MM.1S (cell line): ENCODE measurements around the gene FAM13B.

Experiments used
- DNase-seq: peaks from one replicate; pipeline ENCODE4 v3.0.0-alpha.2; 2015
- H2AFZ ChIP-seq: fragments of 300-600 bp; sonication (generic); 2 replicates; pipeline ENCODE4 v1.6.0; 2016; ENCODE audit warnings: antibody characterized with exemption, low read length
- H3F3A ChIP-seq: fragments of 300-600 bp; sonication (generic); 2 replicates; pipeline ENCODE4 v1.6.1; 2016; ENCODE audit warnings: mild to moderate bottlenecking, antibody characterized with exemption, low read length, moderate library complexity, mixed read lengths; ENCODE audit not compliant: insufficient read depth
- H3K27ac ChIP-seq: fragments of 300-600 bp; sonication (generic); 2 replicates; pipeline ENCODE4 v1.5.1; 2016; ENCODE audit warnings: mild to moderate bottlenecking, low read length
- H3K27me3 ChIP-seq: fragments of 300-600 bp; sonication (generic); replicated peaks from 2 replicates; pipeline ENCODE4 v1.6.0; 2016; ENCODE audit warnings: low read length; ENCODE audit not compliant: insufficient read depth
- H3K36me3 ChIP-seq: fragments of 300-600 bp; sonication (generic); replicated peaks from 2 replicates; pipeline ENCODE4 v1.6.1; 2016; ENCODE audit warnings: mild to moderate bottlenecking, low read length, mixed read lengths; ENCODE audit not compliant: insufficient read depth
- H3K4me1 ChIP-seq: fragments of 300-600 bp; sonication (generic); 2 replicates; pipeline ENCODE4 v1.6.1; 2016; ENCODE audit warnings: low read length, mixed read lengths
- H3K4me2 ChIP-seq: fragments of 300-600 bp; sonication (generic); 2 replicates; pipeline ENCODE4 v1.6.0; 2016; ENCODE audit warnings: low read depth, low read length
- H3K4me3 ChIP-seq: fragments of 300-600 bp; sonication (generic); 2 replicates; pipeline ENCODE4 v1.5.1; 2016; ENCODE audit warnings: low read length, mixed read lengths
- H3K79me2 ChIP-seq: fragments of 300-600 bp; sonication (generic); 2 replicates; pipeline ENCODE4 v1.6.1; 2016; ENCODE audit warnings: mixed run types, low read length, mixed read lengths
- H3K9ac ChIP-seq: fragments of 300-600 bp; sonication (generic); 2 replicates; pipeline ENCODE4 v1.6.1; 2016; ENCODE audit warnings: low read length, mixed read lengths
- H3K9me2 ChIP-seq: fragments of 300-600 bp; sonication (generic); replicated peaks from 2 replicates; pipeline ENCODE4 v1.6.1; 2016; ENCODE audit warnings: mild to moderate bottlenecking, low read length, mixed read lengths; ENCODE audit not compliant: insufficient read depth
- H3K9me3 ChIP-seq: fragments of 300-600 bp; sonication (generic); replicated peaks from 2 replicates; pipeline ENCODE4 v1.6.1; 2016; ENCODE audit warnings: mild to moderate bottlenecking, low read length, mixed read lengths; ENCODE audit not compliant: insufficient read depth
- H4K20me1 ChIP-seq: fragments of 300-600 bp; sonication (generic); 2 replicates; pipeline ENCODE4 v1.6.1; 2016; ENCODE audit warnings: mild to moderate bottlenecking, low read length, moderate library complexity, mixed read lengths; ENCODE audit not compliant: insufficient read depth
- CTCF ChIP-seq: fragments of 300-600 bp; sonication (generic); IDR thresholded peaks from 2 replicates; pipeline ENCODE4 v1.5.1; 2016; ENCODE audit warnings: antibody characterized with exemption, low read length, mixed read lengths
- EZH2 ChIP-seq: fragments of 300-600 bp; sonication (generic); optimal IDR thresholded peaks from 2 replicates; pipeline ENCODE3; 2017; ENCODE audit warnings: low read depth, mild to moderate bottlenecking, antibody characterized with exemption, low read length, mixed read lengths
- EZH2phosphoT487 ChIP-seq: fragments of 300-600 bp; sonication (generic); IDR thresholded peaks from 2 replicates; pipeline ENCODE4 v1.6.1; 2018; ENCODE audit warnings: antibody characterized with exemption, low read length

FAM13B gene

GRCh38 chr5:137901011-137901817 lies 131.7 kb downstream of the FAM13B start:
- no peak for DNase-seq
- TF ChIP-seq EZH2phosphoT487 = no peak
- no peak for TF ChIP-seq CTCF
- no peak for TF ChIP-seq EZH2
- H3K79me2 ChIP-seq = no peaks in the 10 kb centered on the region

GRCh38 chr5:137899493-137899892 lies 133.4 kb downstream of the FAM13B start:
- Histone ChIP-seq H3K4me2 (no peak overlapping the region), H3K27me3 (no peaks in the 10 kb centered on the region), H3K36me3 (no peaks in the 10 kb centered on the region), H4K20me1 (no peaks in the 10 kb centered on the region), H3K9me3 (no peaks in the 10 kb centered on the region), H3K4me1 (no peaks in the 10 kb centered on the region), H3K79me2 (no peaks in the 10 kb centered on the region), H3K27ac (no peak overlapping the region), H2AFZ (no peak overlapping the region), H3K9me2 (no peaks in the 10 kb centered on the region), H3K4me3 (no peak overlapping the region), H3K9ac (no peak overlapping the region), H3F3A (no peaks in the 10 kb centered on the region)
- no peak for TF ChIP-seq CTCF
- TF ChIP-seq EZH2 = no peak
- no peak for TF ChIP-seq EZH2phosphoT487
- DNase-seq = no peak

More at GRCh38 chr5:137901011-137901817, 131.7 kb downstream of the FAM13B start:
- no peak overlapping the region for H3K4me2 ChIP-seq
- no peaks in the 10 kb centered on the region for H4K20me1 ChIP-seq
- no peaks in the 10 kb centered on the region for H3K4me1 ChIP-seq
- H3K9ac ChIP-seq = no peak overlapping the region
- no peaks in the 10 kb centered on the region for H3K36me3 ChIP-seq
- H3K4me3 ChIP-seq = no peak overlapping the region
- H2AFZ ChIP-seq = no peak overlapping the region
- H3K27me3 ChIP-seq = no peaks in the 10 kb centered on the region
- no peaks in the 10 kb centered on the region for H3K9me2 ChIP-seq
- H3K9me3 ChIP-seq = no peaks in the 10 kb centered on the region
- H3K27ac ChIP-seq = no peak overlapping the region
- no peaks in the 10 kb centered on the region for H3F3A ChIP-seq

- Histone ChIP-seq H3K4me2 (no peak overlapping the region), H2AFZ (no peak overlapping the region), H3K9ac (no peak overlapping the region), H3K4me1 (no peaks in the 10 kb centered on the region), H3K79me2 (no peaks in the 10 kb centered on the region), H3K27me3 (no peaks in the 10 kb centered on the region), H3K27ac (no peak overlapping the region), H3K36me3 (no peaks in the 10 kb centered on the region), H3K4me3 (no peak overlapping the region), H3F3A (no peaks in the 10 kb centered on the region), H4K20me1 (no peaks in the 10 kb centered on the region), H3K9me2 (no peaks in the 10 kb centered on the region), H3K9me3 (no peaks in the 10 kb centered on the region)
- no peak for DNase-seq
- TF ChIP-seq CTCF (no peak), EZH2 (no peak), EZH2phosphoT487 (no peak)
Measured at GRCh38 chr5:137896560-137896959, 136.3 kb downstream of the FAM13B start.
